NCI-H1105 treated with DMSO at 0.1 percent for 48 hours (cell line): ENCODE measurements around the gene SFRP5.
A peak's percentile ranks its signal among the peaks of the same experiment; 100 is the strongest.

ENCODE experiments used
- DNase-seq: peaks from one replicate; lab custom pipeline; 2025; lab: John Stamatoyannopoulos, UW

The SFRP5 gene

DNA sequence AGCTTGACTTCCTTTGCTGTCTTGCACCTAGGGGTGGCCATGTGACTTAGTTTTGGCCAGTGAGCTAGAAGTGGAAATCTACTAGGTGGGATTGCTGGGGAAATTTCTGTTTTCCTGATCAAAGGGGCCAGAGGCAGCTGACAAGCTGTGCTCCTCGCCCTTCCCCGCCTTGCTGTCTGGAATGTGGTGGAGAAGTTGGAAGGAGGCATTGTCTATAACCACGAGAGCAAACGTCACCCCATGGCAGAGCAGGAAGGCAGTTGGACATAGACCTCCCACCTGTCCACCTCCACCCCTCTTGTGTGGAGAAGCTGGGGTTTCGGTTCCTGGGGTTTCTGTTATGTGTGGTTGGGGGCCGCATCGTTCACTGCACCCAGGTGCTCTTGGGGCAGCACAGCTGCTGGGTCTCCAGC lies 7.3 kb downstream of the SFRP5 start:
- DNase-seq = no peak

DNA sequence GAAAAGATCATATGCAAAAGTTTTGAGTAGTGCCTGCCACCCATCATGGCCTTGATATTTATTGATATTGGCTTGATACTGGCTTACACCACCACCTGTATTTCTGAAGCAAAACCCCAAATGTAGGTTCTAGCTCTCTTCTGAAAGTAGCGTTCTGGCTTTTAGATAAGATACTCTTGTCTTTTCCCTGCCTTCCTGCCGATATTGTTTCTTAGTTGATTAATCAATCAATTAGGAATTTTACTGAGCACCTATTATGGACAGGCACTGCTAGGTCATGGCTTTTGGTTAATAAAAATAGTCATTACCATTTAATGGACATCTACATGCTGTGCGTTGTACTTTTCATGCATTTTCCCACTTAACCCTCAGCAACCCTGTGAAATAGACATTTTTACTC lies 7.9 kb downstream of the SFRP5 start:
- DNase-seq = no peak

DNA sequence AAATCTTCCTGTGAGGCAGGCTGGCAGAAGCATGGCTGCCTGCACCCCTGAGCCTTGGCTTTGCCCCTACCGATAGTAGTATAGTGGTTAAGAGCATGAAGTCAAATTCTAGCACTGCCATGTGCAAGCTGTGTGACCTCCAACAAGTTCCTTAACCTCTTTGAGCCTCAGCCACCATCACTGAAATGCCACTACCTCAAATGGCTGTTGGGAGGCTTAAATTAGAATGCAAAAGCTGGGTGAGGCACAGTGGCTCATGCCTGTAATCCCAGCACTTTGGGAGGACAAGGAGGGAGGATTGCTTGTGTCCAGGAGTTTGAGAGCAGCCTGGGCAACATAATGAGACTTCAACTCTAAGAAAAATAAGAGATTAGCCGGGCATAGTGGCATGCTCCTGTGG lies 8.4 kb downstream of the SFRP5 start:
- no peak for DNase-seq

DNA sequence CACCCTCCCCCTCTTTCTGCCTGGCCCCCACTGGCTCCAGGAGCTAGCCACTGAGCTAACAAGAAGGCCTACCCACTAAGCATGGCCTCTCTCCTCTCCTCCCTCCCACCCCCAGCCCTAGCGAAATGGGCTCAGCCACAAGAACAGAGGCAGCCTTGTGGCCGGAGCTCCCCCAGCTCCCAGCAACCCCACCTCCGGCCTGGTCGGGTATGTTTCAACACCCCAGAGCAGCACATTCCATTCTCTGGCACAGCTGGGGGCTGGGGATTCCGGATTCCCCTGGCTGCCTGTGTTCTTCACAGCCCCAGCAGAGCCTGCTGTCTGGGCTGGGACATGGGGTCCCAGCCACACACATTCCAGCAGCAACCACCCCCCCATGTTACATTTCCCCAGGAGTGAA lies 9.0 kb downstream of the SFRP5 start:
- DNase-seq = no peak

DNA sequence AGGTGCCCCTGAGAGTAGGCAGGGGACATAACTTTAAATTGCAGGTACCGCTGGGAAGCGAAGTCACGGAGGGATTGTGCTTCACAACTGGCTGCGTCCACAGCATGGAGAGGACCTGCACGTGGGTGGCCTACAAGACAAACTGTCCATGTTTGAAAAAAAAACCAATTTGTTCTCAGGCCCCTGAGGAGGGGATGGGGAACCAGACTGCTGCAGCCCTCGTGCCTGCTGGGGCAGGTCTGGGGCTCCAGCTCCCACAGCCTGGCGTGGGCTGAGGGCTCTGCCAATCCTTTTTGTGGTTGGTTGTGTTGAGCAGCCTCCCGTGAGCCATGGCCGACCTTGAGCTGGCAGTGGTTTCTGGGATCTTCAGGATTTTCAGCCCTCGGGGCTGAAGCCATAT lies 9.7 kb downstream of the SFRP5 start:
- no peak for DNase-seq

DNA sequence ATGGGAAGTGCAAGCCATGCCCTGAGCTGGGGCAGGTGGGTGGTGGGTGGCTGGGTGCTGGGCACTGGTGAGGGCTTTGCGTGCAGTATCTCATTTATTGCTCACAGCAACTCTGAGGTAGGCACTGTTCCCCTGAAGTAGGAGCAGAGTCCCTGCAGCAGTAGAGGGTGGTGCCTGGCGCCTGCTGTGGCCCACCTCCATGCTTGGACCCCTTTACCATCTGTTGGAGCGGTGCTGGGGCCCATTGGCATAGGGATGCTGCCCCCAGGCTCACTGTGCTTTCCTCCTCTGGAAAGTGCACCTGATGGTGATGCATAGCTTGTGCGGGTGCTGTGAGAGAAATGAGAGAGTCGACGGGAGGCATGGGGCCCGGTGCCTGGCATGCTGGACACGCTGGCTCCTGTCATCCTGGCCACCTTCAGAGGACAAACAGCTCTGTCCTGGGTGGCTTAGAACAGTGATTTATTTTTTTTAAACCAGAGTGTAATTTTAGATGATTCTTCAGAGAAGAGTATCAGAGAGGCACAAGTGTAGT lies 10.4 kb downstream of the SFRP5 start:
- DNase-seq = no peak

DNA sequence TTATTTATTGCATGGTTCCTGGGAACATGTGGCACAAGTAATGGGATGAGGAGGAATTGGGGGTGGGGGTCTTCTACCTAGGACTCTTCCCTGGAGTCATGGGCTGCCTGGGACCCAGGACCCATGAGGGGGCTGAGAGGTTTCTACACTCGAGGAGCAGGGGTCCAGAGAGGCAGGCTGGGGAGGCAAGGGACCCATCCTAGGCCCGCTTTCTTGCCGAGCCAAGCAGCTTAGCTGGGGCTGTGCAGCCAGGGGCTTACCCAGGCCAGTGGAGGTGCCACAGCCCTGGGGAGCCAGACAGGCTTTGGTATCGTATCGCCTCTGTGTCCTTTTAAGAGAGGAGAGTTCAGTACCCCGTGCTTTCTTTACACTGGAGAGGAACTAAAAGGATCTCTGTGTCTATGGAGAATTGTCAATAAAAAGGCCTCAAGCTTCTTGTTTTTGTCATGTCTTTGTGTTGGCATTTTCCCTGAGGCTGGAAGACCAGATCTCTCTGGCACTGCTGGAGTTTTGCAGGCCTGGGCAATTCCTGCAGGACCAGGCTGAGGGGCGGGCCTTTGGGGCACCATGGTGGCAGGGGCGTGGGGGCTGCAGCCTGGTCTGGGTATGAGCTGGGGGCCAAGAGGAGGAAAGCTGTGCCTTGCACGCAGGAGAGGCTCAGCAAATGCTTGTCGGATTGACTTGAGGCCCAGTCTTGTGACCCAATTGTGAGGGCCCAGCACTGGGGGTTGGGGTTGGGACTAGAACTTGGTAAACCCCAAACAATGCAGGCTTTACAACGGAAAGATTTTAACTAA lies 11.1 kb downstream of the SFRP5 start:
- DNase-seq = no peak

DNA sequence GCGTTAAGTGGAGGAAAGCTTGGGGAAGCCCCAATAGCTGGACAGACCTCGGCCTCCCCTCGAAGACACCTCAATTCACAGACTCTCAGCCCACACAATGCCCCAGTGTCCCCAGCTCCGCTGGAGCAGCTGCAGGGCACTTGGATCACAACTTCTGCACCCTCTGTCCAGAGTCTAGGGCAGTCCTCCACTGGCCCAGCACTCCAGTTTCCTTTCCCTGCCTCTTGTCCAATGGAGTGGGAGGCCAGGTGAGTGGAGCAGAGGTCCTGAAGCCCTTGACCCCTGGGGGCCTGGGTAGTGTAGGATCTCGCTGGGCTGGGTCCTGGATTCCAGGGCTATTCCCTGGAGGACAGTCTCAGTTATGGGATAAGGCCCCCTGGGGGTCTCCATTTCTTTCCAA lies 11.9 kb downstream of the SFRP5 start:
- DNase-seq = no peak

DNA sequence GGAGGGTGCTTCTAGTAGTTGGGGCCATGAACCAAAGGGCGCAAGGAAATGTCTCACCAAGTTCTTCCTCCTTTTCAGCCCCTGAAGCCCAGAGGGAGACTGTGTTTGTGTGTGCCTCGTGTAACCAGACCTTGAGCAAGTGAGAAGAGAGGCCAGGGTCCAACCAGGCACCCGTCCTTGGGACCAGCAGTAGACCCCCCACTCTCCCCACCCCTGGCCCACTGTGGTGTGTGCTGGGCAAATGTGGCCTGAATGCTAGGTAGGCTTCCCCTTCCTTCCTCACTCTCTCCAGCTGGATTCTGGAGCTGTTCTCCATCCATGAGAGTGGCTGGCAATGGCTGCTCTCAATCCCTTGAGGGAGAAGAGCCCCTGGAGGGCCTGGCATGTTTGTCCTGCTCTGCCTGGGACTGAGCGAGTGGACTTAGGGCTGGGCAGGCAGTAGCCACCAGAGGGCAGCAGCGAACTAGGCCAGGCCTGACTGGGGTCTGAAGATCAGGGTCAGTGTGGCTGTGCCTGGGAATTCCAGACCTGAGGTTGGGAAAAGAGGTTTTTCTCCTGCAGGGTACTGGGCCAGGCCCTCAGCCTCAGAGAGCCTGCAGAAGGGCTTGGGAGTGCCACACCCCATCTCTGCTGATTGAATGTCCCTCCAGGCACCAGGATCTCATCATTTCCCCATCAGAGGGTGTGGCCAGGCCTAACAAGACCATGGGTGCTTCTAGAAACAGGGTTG lies 12.5 kb downstream of the SFRP5 start:
- DNase-seq = peak; percentile 27

DNA sequence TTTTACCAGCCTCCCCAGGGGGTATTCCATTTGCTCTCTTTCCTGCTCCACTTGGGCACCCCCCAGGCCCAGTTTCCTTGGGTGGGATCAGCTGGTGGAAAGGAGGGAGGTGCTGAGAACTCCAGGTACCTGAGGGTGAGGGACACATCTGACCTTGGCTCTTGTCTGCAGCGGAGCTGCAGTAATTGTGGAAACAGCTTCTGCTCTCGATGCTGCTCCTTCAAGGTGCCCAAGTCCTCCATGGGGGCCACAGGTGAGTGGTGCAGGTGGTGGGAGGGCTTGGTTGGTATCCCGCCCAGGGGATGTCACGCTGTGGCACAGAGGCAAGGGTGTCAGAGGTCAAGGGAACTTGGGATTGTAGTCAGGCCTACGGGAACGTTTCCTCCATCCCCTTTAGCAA lies 14.3 kb downstream of the SFRP5 start:
- no peak for DNase-seq

DNA sequence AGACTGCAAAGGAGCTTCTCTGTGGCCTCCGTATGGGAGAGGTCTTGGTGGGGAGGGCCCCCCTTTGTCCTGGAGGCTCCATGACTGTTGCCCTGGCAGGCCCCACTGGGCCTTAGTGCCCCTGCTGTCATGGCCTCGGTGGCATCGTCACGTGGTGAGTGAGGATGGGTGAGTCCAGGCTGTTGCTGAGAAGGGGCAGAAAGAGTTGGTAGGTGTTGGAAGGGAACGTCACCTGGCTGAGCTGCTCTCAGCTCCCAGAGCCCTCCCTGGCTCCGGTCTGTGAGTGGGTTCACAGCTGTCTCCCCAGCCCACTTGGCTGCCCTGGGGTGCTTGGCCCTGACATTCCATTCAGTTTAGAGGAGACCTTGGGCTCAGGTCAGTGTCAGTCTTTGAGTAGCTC lies 16.1 kb downstream of the SFRP5 start:
- no peak for DNase-seq

DNA sequence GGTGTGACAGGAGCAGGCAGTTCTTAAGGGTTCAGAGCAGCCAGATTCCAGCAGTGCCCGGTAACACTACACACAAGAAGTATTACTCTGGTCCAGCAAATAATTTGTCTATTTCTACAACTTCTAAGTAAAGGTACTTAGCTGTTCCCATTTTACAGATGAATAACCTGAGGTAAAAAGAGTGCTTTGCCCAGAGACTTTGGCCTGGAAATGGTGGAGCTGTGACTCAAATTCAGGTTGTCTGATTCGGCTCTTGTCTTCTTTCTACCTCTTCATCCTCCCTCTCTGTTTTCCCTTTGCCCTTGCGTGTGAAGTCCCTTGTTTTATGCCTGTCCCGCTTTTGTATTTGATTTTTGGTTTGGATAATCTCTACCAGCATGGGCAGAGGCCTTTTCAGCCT lies 17.1 kb downstream of the SFRP5 start:
- no peak for DNase-seq

DNA sequence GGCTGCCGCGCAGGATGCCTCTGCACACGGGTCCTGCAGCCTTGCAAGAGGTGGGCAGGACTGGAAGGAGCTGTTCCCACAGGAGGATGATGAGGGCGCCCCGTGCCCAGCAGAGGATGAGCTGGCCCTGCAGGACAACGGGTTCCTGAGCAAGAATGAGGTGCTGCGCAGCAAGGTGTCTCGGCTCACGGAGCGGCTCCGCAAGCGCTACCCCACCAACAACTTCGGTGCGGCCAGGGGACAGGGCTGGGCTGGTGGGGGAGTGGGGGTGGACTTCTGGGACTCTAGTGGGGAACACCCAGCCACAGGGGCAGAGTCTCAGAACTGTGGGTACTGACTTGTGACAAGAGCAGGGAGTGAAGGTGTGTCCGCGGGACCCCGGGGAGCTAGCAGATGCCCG lies 18.8 kb downstream of the SFRP5 start:
- DNase-seq = no peak

DNA sequence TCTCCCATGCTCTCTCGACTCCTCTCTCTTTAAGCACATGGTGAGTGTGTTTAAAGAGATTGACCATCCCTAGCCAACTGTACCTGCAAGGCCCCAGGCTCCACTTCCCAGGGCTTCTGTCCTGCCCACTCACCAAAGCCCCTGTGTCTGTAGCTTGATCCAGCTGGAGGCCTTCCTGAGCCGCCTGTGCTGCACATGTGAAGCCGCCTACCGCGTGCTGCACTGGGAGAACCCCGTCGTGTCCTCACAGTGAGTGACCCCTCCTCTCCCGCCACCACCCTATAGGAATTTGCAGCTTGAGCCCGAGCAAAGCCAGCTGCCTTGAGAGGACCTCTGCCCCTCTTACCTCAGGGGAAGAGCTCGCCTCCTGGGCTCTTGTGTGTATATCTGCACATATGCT lies 23.7 kb downstream of the SFRP5 start:
- DNase-seq = no peak

DNA sequence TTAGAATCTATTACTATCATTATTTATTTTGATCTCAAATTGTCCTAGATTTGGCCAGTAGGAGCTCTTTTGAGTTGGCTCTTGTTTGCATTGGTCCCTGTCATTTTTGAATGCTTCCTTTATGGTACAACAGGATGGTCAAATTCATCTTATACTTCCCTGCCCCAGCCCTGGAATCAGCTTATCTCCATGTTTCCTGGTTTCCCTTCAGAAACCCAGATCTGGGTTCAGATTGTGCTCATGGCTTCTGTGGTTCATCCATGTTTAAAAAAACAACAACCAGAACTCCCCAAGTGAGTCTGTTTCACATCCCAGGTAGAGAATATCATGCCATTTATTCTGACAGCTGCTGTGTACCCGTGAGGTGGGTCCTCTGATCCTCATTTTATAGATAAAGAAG lies 24.2 kb downstream of the SFRP5 start:
- DNase-seq = no peak

DNA sequence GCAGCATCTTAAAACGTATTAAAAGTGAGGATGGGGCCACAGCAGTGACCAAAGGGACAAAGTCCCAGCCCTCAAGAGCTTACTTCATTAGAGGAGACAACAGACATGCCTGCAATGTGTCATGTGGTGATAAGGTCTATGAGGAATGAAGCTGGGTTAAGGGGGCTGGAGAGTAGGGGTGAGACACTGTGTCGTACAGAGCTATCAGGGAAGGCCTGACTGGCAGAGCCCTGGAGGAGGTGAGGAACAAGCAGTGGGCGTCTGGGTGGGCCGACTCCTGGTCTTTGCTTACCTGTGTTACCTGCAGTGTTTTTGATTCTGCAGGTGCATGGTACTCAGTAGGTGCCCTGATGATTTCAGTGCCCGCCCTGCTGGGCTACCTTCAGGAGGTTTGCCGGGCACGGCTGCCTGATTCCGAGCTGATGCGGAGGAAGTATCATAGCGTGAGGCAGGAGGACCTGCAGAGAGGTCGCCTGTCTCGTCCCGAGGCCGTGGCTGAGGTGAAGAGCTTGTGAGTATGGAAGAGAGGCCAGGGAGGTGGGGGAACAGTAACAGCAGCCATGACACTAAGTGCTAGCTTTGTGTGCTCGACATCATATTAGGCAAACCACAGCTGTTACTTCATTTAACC lies 27.3 kb downstream of the SFRP5 start:
- DNase-seq = no peak

DNA sequence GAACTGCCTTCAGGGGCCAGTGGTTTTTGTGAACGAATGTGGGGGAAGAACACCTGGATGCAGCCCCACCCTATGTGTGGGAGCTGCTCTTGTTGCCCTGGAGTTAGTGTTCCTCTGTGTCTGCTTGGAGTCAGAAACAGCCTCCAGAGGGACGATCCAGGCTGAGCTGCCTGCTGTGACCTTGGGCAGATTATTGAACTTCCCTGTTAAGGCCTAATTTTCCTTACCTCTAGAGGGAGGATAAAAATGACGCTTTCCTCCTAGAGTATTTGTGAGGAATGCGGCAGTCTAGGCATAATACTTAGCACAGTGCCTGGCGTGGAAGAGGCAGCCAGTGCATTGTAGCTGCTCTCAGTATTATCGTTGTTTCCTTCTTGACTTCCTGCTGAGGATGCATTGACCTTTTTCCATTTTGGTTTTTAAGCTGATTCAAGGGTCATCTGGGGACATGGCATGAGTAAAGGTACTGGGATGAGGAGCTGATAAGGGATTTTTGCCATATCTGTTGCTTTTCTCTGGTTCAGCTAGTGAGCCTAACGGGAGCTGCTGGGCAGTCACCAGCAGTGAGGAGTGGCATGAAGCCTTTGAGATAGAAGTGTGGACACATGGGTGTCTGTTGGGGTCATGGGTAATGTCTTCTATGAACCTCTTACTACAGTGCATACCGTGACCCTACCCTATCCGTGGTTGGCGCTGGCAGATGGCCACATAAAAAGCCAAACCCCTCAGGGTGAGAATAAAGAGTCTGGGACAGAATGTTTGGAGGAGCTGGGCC lies 28.4 kb downstream of the SFRP5 start:
- no peak for DNase-seq

DNA sequence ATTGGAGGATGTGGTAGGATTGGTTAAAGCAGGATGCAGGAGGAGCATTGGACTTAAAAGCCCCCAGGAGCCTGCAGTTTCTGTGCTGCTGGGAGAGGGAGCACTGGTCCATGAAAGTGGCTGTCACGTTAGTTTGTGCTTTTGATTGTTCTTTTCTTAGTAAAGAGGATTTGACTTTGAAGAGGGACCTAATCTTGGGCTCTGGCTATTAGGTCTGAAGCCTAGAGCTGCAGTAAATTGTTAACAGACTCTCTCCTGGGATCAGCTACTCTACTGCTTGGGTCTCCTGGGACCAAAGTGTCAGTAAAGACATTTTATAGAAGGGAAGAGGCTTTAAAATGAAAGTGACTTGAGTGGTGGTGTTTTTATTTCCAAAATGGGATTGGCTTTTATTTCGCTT lies 31.2 kb downstream of the SFRP5 start:
- DNase-seq = no peak

DNA sequence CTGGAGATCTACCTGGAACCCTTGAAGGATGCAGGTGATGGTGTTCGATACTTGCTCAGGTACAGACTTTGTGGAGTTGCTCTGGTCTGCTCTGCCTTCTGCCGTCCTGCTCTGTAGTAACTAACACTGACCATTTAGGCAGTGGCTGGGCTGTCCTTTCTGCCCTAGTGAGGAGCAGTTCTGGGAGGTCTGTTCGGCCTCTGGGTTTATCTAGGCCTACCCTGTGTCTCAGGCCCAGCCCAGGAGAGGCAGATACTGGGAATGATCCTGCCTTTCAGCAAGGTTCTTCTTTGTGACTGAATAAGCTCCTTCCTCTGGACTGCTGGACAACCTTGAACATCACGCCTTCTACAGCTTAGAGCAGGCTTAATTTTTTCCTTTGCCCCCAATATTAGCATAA lies 33.2 kb downstream of the SFRP5 start:
- DNase-seq = no peak

DNA sequence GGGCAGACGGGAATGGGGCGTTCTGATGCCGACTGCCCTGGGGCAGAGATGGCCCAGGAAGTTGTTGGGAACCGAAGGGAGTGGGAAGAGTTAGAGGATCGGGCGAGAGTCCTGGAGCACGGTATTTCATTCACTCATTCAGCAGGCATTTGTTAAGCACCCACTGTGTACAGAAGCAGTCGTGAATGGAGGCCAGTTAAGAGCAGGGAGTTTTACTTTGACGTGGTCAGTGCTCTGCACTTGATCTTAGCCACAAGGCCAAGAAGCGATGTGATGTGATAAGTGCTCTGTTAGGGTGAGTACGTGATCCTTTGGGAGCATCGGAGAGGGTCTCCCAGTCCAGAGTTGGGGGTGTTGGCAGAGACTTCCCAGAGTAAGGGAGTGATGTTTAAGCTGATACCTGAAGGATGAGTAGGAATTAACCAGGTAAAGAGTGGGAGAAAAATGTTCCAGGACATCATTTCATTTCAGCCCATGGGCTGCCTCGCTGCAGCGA lies 34.0 kb downstream of the SFRP5 start:
- DNase-seq = no peak

DNA sequence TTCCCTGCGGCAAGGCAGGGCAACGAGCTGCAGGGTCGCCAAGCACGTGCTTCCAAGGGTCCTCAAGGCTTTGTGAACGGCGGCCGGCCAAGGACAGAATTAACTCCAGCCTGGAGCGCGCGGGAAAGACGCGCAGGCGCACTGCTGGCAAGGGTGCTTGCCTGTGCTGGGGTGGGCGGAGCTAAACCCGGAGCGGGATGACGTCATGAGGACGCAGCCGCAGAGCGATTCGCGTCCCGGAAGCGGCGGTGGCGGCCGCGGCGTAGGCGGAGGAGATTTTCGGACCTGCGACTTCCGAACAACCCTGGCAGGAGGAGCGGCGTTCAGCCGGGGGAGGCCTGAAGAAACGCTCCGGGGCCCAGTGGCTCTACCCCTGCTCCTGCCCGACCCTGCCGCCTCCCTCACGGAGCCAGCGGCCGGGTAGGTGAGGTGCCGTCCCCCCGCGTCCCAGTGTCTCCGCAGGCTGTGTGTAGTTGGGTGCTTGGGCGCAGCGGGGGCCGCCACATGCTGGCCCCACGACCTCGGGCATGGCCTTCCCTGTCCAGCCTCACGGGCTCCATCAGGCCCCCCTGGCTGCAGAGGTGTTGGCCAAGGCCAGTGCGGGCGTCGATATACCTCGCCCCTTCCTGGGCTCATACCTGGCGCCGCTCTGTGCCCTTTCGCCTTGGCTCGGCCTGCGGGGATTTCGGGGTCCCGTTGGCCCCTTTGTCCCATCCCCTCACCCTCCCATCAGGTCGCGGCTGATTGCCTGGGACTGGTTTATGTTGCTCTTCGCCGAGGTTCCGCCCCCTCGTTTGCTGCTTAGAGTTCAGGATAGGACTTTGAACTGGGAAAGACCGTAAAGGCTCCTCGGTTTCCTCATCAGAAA lies 34.7 kb downstream of the SFRP5 start, which contains the start of gene ZFYVE27:
Gene ZFYVE27, plus strand, starts transcription at position 227 of the 868 bp plus-strand sequence. CDS start 1,350 bp downstream, outside the sequence.
- peak; percentile 77 for DNase-seq
